Measurements from ENCODE around the gene CAMK2G.

Gene CAMK2G

DNA sequence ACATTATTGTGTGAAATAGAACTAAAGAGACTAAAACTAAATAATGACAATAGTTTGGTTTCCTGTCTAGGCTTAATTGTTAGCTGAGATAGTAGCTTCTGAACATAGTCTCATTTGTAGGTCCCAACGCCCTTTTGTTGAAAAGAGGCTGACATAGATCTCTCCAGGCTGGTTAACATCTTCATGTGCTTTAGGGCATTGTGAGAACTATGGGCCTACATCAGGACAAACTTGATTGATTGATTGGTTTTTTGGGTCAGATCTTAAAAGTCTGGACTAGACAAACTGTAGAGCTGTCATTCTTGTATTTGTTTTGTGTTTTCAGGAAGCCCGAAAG lies 91.6 kb downstream of the CAMK2G start:
- TF ChIP-seq TAF1 (IDR thresholded peaks at IDR 0.05; ENCODE audit: borderline replicate concordance, insufficient read depth, low read length) (no peak), SIN3A (IDR thresholded peaks at IDR 0.05; ENCODE audit: borderline replicate concordance, insufficient read depth, low read length) (no peak), FOXP2 (optimal IDR thresholded peaks at IDR 0.05; ENCODE audit: borderline replicate concordance, extremely low read depth, extremely low read length, insufficient read depth) (no peak), POLR2AphosphoS5 (IDR thresholded peaks at IDR 0.05; ENCODE audit: low read depth, low read length) (no peak)
- TF ChIP-seq, protein P1, sequence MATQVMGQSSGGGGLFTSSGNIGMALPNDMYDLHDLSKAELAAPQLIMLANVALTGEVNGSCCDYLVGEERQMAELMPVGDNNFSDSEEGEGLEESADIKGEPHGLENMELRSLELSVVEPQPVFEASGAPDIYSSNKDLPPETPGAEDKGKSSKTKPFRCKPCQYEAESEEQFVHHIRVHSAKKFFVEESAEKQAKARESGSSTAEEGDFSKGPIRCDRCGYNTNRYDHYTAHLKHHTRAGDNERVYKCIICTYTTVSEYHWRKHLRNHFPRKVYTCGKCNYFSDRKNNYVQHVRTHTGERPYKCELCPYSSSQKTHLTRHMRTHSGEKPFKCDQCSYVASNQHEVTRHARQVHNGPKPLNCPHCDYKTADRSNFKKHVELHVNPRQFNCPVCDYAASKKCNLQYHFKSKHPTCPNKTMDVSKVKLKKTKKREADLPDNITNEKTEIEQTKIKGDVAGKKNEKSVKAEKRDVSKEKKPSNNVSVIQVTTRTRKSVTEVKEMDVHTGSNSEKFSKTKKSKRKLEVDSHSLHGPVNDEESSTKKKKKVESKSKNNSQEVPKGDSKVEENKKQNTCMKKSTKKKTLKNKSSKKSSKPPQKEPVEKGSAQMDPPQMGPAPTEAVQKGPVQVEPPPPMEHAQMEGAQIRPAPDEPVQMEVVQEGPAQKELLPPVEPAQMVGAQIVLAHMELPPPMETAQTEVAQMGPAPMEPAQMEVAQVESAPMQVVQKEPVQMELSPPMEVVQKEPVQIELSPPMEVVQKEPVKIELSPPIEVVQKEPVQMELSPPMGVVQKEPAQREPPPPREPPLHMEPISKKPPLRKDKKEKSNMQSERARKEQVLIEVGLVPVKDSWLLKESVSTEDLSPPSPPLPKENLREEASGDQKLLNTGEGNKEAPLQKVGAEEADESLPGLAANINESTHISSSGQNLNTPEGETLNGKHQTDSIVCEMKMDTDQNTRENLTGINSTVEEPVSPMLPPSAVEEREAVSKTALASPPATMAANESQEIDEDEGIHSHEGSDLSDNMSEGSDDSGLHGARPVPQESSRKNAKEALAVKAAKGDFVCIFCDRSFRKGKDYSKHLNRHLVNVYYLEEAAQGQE (IDR thresholded peaks at IDR 0.05; ENCODE audit: insufficient read depth in 1 of 2, low read depth in 2 of 2, low read length in 2 of 2) = no peak

DNA sequence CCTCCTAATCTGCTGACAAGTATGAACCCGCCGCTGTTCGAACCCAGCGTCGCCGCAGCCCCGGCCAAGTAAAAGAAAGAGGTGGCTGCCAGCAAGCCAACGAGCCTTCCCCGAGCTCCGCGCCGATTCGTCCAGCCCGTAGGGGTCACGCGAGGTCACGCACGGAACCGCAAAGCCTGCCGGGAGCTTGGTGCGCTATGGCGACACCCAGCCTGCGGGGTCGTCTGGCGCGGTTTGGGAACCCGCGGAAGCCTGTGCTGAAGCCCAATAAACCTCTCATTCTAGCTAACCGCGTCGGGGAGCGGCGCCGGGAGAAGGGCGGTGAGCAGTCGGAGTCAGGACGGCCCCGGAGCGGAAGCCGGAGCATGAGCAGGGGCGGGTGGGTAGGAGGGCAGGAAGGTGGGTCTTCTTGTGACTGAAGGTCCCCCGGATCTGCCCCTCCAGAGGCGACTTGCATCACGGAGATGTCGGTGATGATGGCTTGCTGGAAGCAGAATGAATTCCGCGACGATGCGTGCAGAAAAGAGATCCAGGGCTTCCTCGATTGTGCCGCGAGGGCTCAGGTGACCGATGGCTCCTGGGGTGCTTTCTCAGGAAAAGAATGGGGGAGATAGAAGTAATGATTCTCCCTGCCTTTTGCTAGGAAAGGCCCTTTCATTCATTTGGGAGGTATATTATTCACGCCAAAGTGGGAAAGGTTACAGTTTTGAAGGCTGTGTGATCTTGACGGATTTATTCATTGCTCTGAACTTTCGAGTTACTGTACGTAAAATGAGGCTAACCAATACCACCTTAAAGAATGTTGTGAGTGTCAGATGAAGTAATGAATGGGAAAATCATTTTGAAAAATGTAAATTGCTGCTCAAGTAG lies 92.2 kb downstream of the CAMK2G start, which contains the start of gene CHCHD1:
Gene CHCHD1, plus strand, starts transcription at position 170 of the 870 bp plus-strand sequence. Its CDS starts 28 bp downstream, at position 198.
- TF ChIP-seq FOXP2 (optimal IDR thresholded peaks at IDR 0.05; ENCODE audit: borderline replicate concordance, extremely low read depth, extremely low read length, insufficient read depth) = peak; percentile 60
- peak; percentile 96 for TF ChIP-seq POLR2AphosphoS5 (IDR thresholded peaks at IDR 0.05; ENCODE audit: low read depth, low read length)
- peak; percentile 33; the same call in 1 of the 2 replicates for TF ChIP-seq SIN3A (IDR thresholded peaks at IDR 0.05; ENCODE audit: borderline replicate concordance, insufficient read depth, low read length)
- peak; percentile 91 for TF ChIP-seq TAF1 (IDR thresholded peaks at IDR 0.05; ENCODE audit: borderline replicate concordance, insufficient read depth, low read length)
- TF ChIP-seq, protein P1 (IDR thresholded peaks at IDR 0.05; ENCODE audit: insufficient read depth in 1 of 2, low read depth in 2 of 2, low read length in 2 of 2) = no peak; a peak in 1 of 4 replicates

DNA sequence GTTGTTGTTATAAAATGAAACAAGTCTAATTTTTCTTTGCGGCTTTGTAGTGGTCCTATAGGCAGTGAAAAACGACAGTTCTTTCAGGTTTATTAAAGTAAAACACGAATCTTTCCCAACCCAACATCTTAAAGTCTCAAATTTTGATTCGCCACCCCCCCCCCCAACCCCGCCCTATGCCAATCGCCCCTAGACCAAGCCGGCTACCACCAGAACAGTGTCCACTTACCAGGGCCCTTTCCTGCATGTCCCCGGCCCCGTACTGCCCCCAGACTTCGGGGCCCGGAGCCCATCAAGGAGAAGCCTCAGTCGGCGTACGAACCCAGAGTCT lies 92.8 kb downstream of the CAMK2G start:
- TF ChIP-seq TAF1 (IDR thresholded peaks at IDR 0.05; ENCODE audit: borderline replicate concordance, insufficient read depth, low read length) (no peak), FOXP2 (optimal IDR thresholded peaks at IDR 0.05; ENCODE audit: borderline replicate concordance, extremely low read depth, extremely low read length, insufficient read depth) (no peak)

DNA sequence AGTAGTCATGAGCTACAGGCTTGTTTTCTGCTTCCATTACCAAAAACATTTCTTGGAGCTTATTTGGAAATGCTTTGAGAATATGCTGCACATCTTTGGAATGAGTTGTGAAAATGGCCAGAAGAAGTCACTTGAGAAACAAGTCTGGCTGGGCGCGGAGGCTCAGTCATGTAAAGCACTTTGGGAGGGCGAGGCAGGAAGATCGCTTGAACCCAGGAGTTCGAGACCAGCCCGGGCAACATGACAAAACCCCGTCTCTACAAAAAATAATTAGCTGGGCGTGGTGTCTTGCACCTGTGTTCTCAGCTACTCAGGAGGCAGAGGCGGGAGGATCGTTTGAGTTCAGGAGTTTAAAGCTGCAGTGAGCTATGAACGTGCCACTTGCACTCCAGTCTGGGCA lies 93.4 kb downstream of the CAMK2G start:
- TF ChIP-seq TAF1 (IDR thresholded peaks at IDR 0.05; ENCODE audit: borderline replicate concordance, insufficient read depth, low read length) = no peak
- TF ChIP-seq SIN3A (IDR thresholded peaks at IDR 0.05; ENCODE audit: borderline replicate concordance, insufficient read depth, low read length) = no peak
- TF ChIP-seq, protein P1 (IDR thresholded peaks at IDR 0.05; ENCODE audit: insufficient read depth in 1 of 2, low read depth in 2 of 2, low read length in 2 of 2) = no peak
- TF ChIP-seq POLR2AphosphoS5 (IDR thresholded peaks at IDR 0.05; ENCODE audit: low read depth, low read length) = no peak
- no peak for TF ChIP-seq FOXP2 (optimal IDR thresholded peaks at IDR 0.05; ENCODE audit: borderline replicate concordance, extremely low read depth, extremely low read length, insufficient read depth)

DNA sequence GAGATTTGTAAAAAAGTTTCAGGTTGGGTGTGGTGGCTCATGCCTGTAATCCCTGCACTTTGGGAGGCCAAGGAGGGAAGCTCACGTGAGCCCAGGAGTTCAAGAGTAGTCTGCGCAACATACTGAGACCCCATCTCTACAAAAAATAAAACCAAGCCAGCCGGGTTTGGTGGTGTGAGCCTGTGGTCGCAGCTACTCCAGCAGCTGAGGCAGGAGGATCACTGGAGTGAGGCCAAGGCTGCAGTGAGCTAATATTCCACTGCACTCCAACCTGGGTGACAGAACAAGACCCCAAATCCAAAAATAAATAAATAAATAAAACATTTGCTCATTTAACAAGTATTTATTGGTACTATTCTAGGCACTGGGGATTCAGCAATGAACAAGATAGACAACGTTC lies 94.1 kb downstream of the CAMK2G start:
- no peak for TF ChIP-seq FOXP2 (optimal IDR thresholded peaks at IDR 0.05; ENCODE audit: borderline replicate concordance, extremely low read depth, extremely low read length, insufficient read depth)
- TF ChIP-seq TAF1 (IDR thresholded peaks at IDR 0.05; ENCODE audit: borderline replicate concordance, insufficient read depth, low read length) = no peak
- TF ChIP-seq, protein P1 (IDR thresholded peaks at IDR 0.05; ENCODE audit: insufficient read depth in 1 of 2, low read depth in 2 of 2, low read length in 2 of 2) = no peak
- no peak for TF ChIP-seq SIN3A (IDR thresholded peaks at IDR 0.05; ENCODE audit: borderline replicate concordance, insufficient read depth, low read length)
- TF ChIP-seq POLR2AphosphoS5 (IDR thresholded peaks at IDR 0.05; ENCODE audit: low read depth, low read length) = no peak
